K562 (cell line): ENCODE data around the gene EHBP1L1. TPM values are rescaled to one million over a fixed set of nuclear protein-coding genes. Genes with fewer than 3 reads are reported as not detected.

Experiments used
- CBFB ChIP-seq: sonication (generic); formaldehyde crosslinking; IDR thresholded peaks from 2 replicates; pipeline ENCODE4 v1.4.0; 2020; ENCODE audit warnings: mild to moderate bottlenecking, missing genetic modification reagents
- ELF1 ChIP-seq: fragments of 200-800 bp; sonication (Bioruptor generic); IDR thresholded peaks from 2 replicates; pipeline ENCODE4 v1.6.1; 2016; ENCODE audit warnings: missing genetic modification characterization, missing compliant biosample characterization
- EZH2 ChIP-seq: IDR thresholded peaks from 2 replicates; pipeline ENCODE4 v1.6.1; 2012; ENCODE audit warnings: low read depth, mild to moderate bottlenecking, inconsistent platforms, low read length, borderline replicate concordance
- FOXJ2 ChIP-seq: fragments of 200-800 bp; sonication (Bioruptor generic); IDR thresholded peaks from 2 replicates; pipeline ENCODE4 v1.6.1; 2016; ENCODE audit warnings: missing genetic modification characterization, missing compliant biosample characterization
- GATA2 ChIP-seq: sonication (generic); formaldehyde crosslinking; IDR thresholded peaks from 2 replicates; pipeline ENCODE4 v1.4.0; 2020; ENCODE audit warnings: mild to moderate bottlenecking, missing genetic modification reagents
- HDAC1 ChIP-seq, 2 experiments: fragments of 450-650 bp; IDR thresholded peaks; 2 replicates each; pipeline ENCODE4 v1.6.1; 2016 to 2017; ENCODE audit warnings: inconsistent platforms in 1 of 2, mild to moderate bottlenecking in 1 of 2, moderate library complexity in 1 of 2
- MED1 ChIP-seq: sonication (generic); formaldehyde crosslinking; IDR thresholded peaks from 2 replicates; pipeline ENCODE4 v1.8.1; 2023; ENCODE audit warnings: missing genetic modification reagents, borderline replicate concordance
- NFRKB ChIP-seq: fragments of 450-650 bp; IDR thresholded peaks from 2 replicates; pipeline ENCODE4 v1.6.1; 2016; ENCODE audit warnings: low read depth
- PRMT5 ChIP-seq: sonication (generic); formaldehyde crosslinking; IDR thresholded peaks from 2 replicates; pipeline ENCODE4 v1.5.0; 2020; ENCODE audit warnings: missing genetic modification reagents
- RBM34 ChIP-seq: fragments of 200-400 bp; formaldehyde crosslinking; IDR thresholded peaks from 2 replicates; pipeline ENCODE4 v1.6.1; 2018; ENCODE audit warnings: low read length, borderline replicate concordance; ENCODE audit not compliant: insufficient read depth
- RUNX1 ChIP-seq: sonication (generic); IDR thresholded peaks from 2 replicates; pipeline ENCODE4 v1.6.1; 2016; ENCODE audit warnings: antibody characterized with exemption, low read depth
- STAG1 ChIP-seq: sonication (generic); formaldehyde crosslinking; IDR thresholded peaks from 2 replicates; pipeline ENCODE4 v1.5.0; 2020; ENCODE audit warnings: missing genetic modification reagents, borderline replicate concordance
- SUPT5H ChIP-seq: fragments of 450-650 bp; IDR thresholded peaks from 2 replicates; pipeline ENCODE4 v1.6.1; 2016
- ZNF444 ChIP-seq: fragments of 250-450 bp; sonication (Bioruptor Pico); IDR thresholded peaks from 2 replicates; pipeline ENCODE4 v1.4.0; 2020; ENCODE audit warnings: mild to moderate bottlenecking, moderate library complexity
- ZNF76 ChIP-seq: fragments of 250-450 bp; sonication (Bioruptor Pico); IDR thresholded peaks from 2 replicates; pipeline ENCODE4 v1.4.0; 2020; ENCODE audit warnings: mild to moderate bottlenecking, moderate library complexity, borderline replicate concordance
- polyA plus RNA-seq, 8 experiments: library from polyadenylated mRNA; depleted of rRNA in 4 of 8; stranded (reverse) in 5 of 8; unstranded in 3 of 8; fragments of >200 nt; fragmentation: Nextera tagmentation in 2 of 8; fragmentation: Illumina TruSeq in 1 of 8; extraction: Ambion mirVana in 2 of 8; extraction: Trizol in 1 of 8; gene quantifications; 2 replicates each; pipeline versions ENCODE4 v1.2.1 to v1.2.3, GENCODE V29; 2011 to 2014; ENCODE audit warnings: inconsistent platforms in 1 of 8, missing spikeins in 1 of 8
- total RNA-seq, 7 experiments: library from RNA; depleted of rRNA in 6 of 7; stranded (reverse); fragments of >200 nt in 6 of 7; fragmentation: Illumina TruSeq in 2 of 7; extraction: Trizol in 2 of 7; gene quantifications; 2 replicates each; pipeline versions ENCODE4 v1.2.1 to v1.2.3, GENCODE V29; 2011 to 2021; ENCODE audit warnings: low replicate concordance in 1 of 7
- TF ChIP-seq, protein P1 (sequence below): fragments of 250-450 bp; sonication (Bioruptor Pico); IDR thresholded peaks from 2 replicates; pipeline ENCODE4 v1.5.0; 2022; ENCODE audit warnings: mild to moderate bottlenecking
- TF ChIP-seq, protein P2 (sequence below), 2 experiments: fragments of 450-650 bp; formaldehyde crosslinking in 1 of 2; IDR thresholded peaks; 2 replicates each; pipeline versions ENCODE4 v1.4.0 to v1.6.1; 2014 to 2020; ENCODE audit warnings: mild to moderate bottlenecking in 2 of 2, borderline replicate concordance in 1 of 2, low read depth in 1 of 2

The EHBP1L1 gene
- total and polyA plus RNA-seq, 9 of the 15 experiments (the other 6 are each of a cell fraction or from before 2014, with no cell fraction given): 0.03 to 87.1 (median 26.3) TPM

GRCh38 chr11:65571940-65572339, 3.9 kb upstream of the EHBP1L1 start (continued):
- TF ChIP-seq FOXJ2 (no peak), ZNF76 (CRISPR knock-in tag) (no peak), ELF1 (tag) (0 out of 2 replicates have a peak, but pooled peaks have one; percentile 26), SUPT5H (0 out of 2 replicates have a peak, but pooled peaks have one; percentile 22), STAG1 (CRISPR knock-in tag) (peak; percentile 58; the same call in 1 of the 2 replicates), RUNX1 (no peak), ZNF444 (CRISPR knock-in tag) (no peak), MED1 (CRISPR knock-in tag) (no peak), EZH2 (no peak), CBFB (CRISPR knock-in tag) (no peak), PRMT5 (CRISPR knock-in tag) (no peak), GATA2 (CRISPR knock-in tag) (peak; percentile 39; the same call in 1 of the 2 replicates), HDAC1 (IDR thresholded peaks at IDR 0.05) (0 out of 4 replicates have a peak, but pooled peaks of 1 of the 2 experiments have one; percentile 50), RBM34 (no peak), NFRKB (no peak)
- TF ChIP-seq, protein P1, sequence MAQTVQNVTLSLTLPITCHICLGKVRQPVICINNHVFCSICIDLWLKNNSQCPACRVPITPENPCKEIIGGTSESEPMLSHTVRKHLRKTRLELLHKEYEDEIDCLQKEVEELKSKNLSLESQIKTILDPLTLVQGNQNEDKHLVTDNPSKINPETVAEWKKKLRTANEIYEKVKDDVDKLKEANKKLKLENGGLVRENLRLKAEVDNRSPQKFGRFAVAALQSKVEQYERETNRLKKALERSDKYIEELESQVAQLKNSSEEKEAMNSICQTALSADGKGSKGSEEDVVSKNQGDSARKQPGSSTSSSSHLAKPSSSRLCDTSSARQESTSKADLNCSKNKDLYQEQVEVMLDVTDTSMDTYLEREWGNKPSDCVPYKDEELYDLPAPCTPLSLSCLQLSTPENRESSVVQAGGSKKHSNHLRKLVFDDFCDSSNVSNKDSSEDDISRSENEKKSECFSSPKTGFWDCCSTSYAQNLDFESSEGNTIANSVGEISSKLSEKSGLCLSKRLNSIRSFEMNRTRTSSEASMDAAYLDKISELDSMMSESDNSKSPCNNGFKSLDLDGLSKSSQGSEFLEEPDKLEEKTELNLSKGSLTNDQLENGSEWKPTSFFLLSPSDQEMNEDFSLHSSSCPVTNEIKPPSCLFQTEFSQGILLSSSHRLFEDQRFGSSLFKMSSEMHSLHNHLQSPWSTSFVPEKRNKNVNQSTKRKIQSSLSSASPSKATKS: no peak
- TF ChIP-seq, protein P2, sequence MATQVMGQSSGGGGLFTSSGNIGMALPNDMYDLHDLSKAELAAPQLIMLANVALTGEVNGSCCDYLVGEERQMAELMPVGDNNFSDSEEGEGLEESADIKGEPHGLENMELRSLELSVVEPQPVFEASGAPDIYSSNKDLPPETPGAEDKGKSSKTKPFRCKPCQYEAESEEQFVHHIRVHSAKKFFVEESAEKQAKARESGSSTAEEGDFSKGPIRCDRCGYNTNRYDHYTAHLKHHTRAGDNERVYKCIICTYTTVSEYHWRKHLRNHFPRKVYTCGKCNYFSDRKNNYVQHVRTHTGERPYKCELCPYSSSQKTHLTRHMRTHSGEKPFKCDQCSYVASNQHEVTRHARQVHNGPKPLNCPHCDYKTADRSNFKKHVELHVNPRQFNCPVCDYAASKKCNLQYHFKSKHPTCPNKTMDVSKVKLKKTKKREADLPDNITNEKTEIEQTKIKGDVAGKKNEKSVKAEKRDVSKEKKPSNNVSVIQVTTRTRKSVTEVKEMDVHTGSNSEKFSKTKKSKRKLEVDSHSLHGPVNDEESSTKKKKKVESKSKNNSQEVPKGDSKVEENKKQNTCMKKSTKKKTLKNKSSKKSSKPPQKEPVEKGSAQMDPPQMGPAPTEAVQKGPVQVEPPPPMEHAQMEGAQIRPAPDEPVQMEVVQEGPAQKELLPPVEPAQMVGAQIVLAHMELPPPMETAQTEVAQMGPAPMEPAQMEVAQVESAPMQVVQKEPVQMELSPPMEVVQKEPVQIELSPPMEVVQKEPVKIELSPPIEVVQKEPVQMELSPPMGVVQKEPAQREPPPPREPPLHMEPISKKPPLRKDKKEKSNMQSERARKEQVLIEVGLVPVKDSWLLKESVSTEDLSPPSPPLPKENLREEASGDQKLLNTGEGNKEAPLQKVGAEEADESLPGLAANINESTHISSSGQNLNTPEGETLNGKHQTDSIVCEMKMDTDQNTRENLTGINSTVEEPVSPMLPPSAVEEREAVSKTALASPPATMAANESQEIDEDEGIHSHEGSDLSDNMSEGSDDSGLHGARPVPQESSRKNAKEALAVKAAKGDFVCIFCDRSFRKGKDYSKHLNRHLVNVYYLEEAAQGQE (IDR thresholded peaks at IDR 0.05; ENCODE audit: borderline replicate concordance): peak; percentile 85
- TF ChIP-seq, protein P2 (CRISPR knock-in tag; IDR thresholded peaks at IDR 0.05; ENCODE audit: low read depth): no peak
